ENCODE measurements around the gene SMIM14. TPM values are rescaled to one million over a fixed set of nuclear protein-coding genes. Genes with fewer than 3 reads are reported as not detected.

SMIM14 gene
- total and polyA plus RNA-seq, 2 of the 8 experiments (the other 6 are each of a cell fraction or from before 2014, with no cell fraction given), result 29.1 to 31.0 TPM

- TF ChIP-seq CEBPB (IDR thresholded peaks at IDR 0.05; ENCODE audit: low read depth, low read length), result no peak
- TF ChIP-seq, protein P1, sequence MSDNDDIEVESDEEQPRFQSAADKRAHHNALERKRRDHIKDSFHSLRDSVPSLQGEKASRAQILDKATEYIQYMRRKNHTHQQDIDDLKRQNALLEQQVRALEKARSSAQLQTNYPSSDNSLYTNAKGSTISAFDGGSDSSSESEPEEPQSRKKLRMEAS (IDR thresholded peaks at IDR 0.05), result no peak
- TF ChIP-seq SIRT6 (IDR thresholded peaks at IDR 0.05; ENCODE audit: low read length), result no peak
- no peak for TF ChIP-seq JUN (IDR thresholded peaks at IDR 0.05; ENCODE audit: low read depth, low read length)
- no peak for TF ChIP-seq TEAD4 (IDR thresholded peaks at IDR 0.05; ENCODE audit: low read depth, low read length)
- TF ChIP-seq KDM4A (IDR thresholded peaks at IDR 0.05; ENCODE audit: low read depth, low read length, severe bottlenecking), result no peak
- TF ChIP-seq, protein P2, sequence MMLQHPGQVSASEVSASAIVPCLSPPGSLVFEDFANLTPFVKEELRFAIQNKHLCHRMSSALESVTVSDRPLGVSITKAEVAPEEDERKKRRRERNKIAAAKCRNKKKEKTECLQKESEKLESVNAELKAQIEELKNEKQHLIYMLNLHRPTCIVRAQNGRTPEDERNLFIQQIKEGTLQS (IDR thresholded peaks at IDR 0.05; ENCODE audit: insufficient read depth, low read depth, low read length), result no peak
- no peak for TF ChIP-seq HDAC2 (IDR thresholded peaks at IDR 0.05; ENCODE audit: borderline replicate concordance in 1 of 2, low read depth in 2 of 2, low read length in 2 of 2)
- no peak for TF ChIP-seq TAF1 (IDR thresholded peaks at IDR 0.05; ENCODE audit: low read depth, low read length)
- TF ChIP-seq EP300 (IDR thresholded peaks at IDR 0.05; ENCODE audit: borderline replicate concordance in 1 of 2, low read depth in 2 of 2, low read length in 2 of 2), result no peak
- TF ChIP-seq SP1 (IDR thresholded peaks at IDR 0.05; ENCODE audit: low read depth, low read length), result no peak
Measured at GRCh38 chr4:39627413-39627812, 11.3 kb downstream of the SMIM14 start (continued).
